GM18951 (cell line): ENCODE results near the gene PPP1R9A.
"Not testable (repeated sequence)": the region's sequence is repeated elsewhere in the genome, so short reads cannot be mapped to it uniquely, and the experiment has no call there.

Experiments used
- POLR2A ChIP-seq: IDR thresholded peaks from 4 replicates; pipeline ENCODE4 v1.6.1; 2011; ENCODE audit warnings: mild to moderate bottlenecking; ENCODE audit not compliant: insufficient read length, insufficient read depth; ENCODE audit errors: extremely low read depth
- in situ Hi-C: fragments of 300-500 bp; cut with MboI; formaldehyde crosslinking; loops from one replicate; pipeline ENCODE4 v1.12.0; 2022; ENCODE audit warnings: low sequenced_read_pairs, mixed read lengths, inconsistent platforms; ENCODE audit not compliant: unreplicated experiment

PPP1R9A gene

GRCh38 chr7:94971051-94971867, 63.9 kb downstream of the PPP1R9A start:
- no peak for TF ChIP-seq POLR2A
- in situ Hi-C loops = no loop called here

DNA sequence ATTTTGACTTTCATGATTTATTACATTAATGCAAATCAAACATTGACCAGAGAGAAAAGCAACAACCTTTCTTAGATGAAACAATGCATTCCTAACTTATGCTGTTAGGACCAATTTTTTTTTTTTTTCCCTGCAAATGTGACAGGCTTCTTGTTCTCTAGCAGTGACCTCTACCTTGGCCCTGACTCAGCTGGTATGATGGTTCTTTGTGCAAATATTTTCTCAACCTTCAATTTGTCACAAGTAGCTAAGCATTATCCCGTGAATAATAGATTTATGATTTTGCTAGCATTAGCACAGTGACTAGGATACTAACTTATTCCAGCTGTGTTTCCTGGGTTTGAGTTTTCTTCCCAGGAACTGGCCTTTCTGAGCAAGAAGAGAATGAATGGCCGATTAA, 64.9 kb downstream of the PPP1R9A start:
- in situ Hi-C loops = no loop called here
- no peak for TF ChIP-seq POLR2A

GRCh38 chr7:94973844-94974243, 66.5 kb downstream of the PPP1R9A start:
- in situ Hi-C loops = no loop called here
- no peak for TF ChIP-seq POLR2A

GRCh38 chr7:94974423-94974822, 67.0 kb downstream of the PPP1R9A start:
- no peak for TF ChIP-seq POLR2A
- in situ Hi-C loops = no loop called here

DNA sequence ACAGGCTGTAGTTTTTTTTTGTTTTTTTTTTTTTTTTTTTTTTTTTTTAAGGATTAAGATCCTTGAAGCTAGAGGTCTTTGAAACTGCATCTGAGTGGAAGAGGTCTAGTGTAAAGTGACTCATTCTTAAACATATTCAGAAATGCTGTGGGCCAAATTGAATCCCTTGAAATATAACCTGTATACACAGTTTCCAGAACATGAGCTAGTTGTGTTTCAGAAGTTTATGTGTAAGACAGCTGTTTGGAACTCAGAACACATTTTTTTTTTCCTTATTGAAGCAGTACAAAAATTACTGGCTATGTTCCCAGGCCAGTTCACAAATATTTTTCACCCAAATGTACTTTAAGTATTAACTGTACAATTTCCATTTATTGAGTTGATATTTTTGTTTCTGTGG, 67.9 kb downstream of the PPP1R9A start:
- TF ChIP-seq POLR2A = no peak
- in situ Hi-C loops = no loop called here

DNA sequence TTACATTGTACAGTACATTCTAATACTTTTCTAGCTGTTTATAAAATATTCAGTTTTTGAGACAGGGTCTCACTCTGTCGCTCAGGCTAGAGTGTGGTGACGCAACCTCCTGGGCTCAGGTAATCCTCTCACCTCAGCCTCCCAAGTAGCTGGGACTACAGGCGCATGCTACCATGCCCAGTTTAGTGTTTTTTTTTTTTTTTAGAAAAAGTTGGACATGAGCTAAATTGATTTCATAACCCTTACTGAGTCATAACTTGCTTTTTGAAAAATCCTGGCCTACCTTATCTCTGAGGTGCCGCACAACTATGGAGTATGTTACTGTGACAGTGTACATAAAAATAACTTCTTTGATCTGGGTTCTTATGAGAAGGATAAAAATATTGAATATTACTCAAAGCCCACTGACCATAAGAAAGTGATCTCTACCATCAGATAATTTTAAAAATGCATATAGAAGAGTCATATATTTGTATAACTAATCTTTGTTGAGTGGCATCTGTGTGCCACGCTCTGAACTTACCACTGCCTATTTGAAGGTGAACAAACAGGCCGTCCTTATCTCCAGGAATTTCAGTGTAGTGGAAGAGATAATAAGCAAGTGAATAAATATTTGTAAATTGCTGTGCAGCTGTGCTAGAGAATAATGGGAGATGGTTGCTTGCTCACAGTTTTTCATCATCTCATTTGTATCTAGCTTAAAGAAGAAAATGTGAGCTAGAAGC, 73.2 kb downstream of the PPP1R9A start:
- in situ Hi-C loops = no loop called here

GRCh38 chr7:94995921-94996320, 88.5 kb downstream of the PPP1R9A start:
- in situ Hi-C loops = no loop called here
- no peak for TF ChIP-seq POLR2A

More for the DNA sequence above, 73.2 kb downstream of the PPP1R9A start:
- no peak for TF ChIP-seq POLR2A

DNA sequence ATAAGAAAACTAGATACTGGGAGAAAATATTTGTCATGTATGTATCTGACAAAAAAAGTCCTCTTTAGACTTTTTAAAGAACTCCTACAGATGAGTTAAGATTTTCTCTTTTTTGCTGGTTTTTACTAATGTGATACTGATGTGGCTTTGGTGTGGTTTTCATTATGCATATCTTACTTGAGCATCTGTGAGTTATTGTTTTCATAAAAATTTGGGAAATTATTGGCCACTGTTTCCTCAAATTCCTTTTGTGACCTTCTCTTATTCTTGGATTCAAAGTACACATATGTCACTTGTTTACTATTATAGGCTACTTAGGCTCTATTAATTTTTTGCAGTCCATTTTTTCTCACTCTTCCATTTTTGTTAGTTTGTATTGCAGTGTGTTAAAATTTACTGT, 89.0 kb downstream of the PPP1R9A start:
- no peak for TF ChIP-seq POLR2A
- in situ Hi-C loops = no loop called here

GRCh38 chr7:94997547-94997946, 90.2 kb downstream of the PPP1R9A start:
- in situ Hi-C loops = no loop called here

DNA sequence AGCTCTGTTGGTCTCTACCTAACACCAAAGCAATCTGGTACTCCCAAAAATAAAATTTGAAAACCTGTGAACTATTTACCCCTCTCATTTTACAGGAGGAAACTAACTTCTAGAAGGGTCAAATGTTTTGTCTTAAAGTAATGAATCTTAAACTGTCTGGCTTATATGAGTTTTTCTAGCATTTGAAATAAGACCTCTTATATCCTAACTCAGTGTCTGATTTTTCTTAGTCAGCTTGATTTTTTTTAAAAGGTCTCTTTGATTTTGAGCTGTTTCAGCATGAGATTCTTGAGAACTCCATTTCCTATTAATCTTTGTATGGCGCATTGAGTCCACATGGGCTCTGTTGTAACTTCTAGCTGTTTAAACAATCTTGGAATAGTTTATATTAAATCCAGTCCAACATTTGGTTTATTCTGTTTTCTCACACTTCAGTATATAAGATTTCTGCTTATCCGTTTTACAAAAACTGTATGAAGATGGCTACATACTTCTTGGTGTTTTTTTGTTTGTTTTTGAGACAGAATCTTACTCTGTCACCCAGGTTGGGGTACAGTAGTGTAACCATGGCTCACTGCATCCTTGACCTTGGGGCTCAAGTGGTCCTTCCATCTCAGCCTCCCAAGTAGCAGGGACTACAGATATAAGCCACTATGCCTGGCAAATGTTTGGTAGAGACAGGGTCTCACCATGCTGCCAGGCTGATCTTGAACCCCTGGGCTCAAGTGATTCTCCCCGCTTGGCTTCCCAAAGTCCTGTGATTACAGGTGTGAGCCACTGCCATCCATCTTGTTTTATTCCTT, 91.1 kb downstream of the PPP1R9A start:
- in situ Hi-C loops = no loop called here

More at GRCh38 chr7:94997547-94997946, 90.2 kb downstream of the PPP1R9A start:
- no peak for TF ChIP-seq POLR2A

GRCh38 chr7:94999069-94999351, 91.6 kb downstream of the PPP1R9A start:
- no peak for TF ChIP-seq POLR2A
- in situ Hi-C loops = no loop called here

More for the DNA sequence above, 91.1 kb downstream of the PPP1R9A start:
- TF ChIP-seq POLR2A = no peak

DNA sequence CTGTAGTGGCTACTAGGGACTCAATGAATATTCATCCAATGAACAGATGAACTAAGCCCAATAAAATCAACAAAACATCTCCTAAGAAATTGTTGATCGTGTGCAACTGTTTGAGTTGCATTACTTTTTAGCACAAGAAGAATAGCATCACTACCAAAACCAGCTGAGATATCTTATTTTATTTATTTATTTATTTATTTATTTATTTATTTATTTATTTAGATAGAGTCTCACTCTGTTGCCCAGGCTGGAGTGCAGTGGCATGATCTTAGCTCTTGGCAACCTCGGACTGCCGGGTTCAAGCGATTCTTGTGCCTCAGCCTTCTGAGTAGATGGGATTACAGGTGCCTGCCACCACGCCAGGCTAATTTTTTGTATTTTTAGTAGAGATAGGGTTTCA, 92.2 kb downstream of the PPP1R9A start:
- in situ Hi-C loops = not testable (repeated sequence)

DNA sequence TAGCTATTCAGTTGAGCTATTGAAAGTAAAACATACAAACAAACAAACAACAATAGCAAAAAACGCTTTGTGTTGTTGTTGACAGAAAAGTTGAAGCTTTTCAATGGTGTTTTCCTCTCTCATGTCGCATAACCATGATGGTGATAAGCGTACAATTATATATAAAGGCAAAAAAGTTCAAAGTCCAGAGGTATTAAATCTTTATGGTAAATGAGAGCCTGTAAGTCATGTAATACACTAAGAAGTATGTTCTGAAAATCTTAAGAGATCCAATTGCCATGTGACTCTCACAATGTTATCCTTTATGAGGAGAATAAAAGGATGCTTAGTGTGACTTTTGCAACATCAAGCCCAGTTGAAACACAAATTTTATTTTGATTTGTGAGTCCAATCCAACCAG, 93.9 kb downstream of the PPP1R9A start:
- in situ Hi-C loops = no loop called here
- TF ChIP-seq POLR2A = no peak
